CD4-positive, alpha-beta T cell treated with Interleukin-6 at 100 ng/mL for 8 hours (primary cell): Measurements from ENCODE around the gene HGS.

Experiments
- DNase-seq: peaks from one replicate; pipeline ENCODE4 v3.0.0-alpha.2; 2020; ENCODE audit warnings: mixed read lengths, low spot score

HGS gene

DNA sequence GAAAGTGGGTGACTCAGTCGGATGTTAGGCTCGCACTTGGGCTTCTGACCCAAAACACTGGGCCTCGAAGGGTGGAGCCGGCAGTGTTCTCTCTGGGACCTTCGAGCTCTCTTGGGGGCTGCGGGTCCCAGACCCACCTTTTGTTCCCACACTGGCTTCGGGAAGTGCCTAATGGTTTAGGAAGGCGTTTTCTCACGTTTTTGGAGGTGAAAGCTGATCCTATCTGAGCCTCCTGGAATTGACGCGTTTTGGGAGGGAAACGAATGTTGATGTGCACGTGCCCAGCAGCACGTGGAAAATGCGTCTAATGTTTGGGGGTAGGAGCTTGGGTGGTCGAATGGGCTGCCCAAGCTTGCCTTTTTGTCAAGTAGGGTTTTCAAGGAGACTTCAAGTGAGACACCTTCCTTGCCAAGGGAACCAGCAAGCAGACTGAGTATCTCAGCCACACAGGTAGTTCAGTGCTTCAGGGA, 666 bp downstream of the HGS start:
- DNase-seq, result no peak

DNA sequence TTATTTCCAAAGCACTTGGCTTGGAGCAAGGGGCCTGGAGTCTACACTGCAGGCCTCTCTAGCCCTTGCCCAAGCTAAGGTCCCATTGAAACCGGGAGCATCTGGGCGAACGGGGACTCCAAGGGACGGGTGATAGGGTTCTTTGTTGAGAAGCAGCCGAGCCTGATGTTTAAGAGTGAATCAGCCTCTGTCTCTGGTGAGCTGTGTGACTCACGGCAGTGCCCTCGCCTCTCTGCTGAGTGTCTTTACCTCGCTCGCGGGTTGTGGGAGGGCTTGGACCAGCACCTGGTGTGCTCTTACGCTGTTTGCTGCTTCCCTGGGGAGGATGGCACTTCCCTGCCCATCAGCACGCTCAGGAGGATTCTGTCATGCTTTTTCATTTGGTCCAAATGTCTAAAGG, 1.3 kb downstream of the HGS start:
- no peak for DNase-seq

DNA sequence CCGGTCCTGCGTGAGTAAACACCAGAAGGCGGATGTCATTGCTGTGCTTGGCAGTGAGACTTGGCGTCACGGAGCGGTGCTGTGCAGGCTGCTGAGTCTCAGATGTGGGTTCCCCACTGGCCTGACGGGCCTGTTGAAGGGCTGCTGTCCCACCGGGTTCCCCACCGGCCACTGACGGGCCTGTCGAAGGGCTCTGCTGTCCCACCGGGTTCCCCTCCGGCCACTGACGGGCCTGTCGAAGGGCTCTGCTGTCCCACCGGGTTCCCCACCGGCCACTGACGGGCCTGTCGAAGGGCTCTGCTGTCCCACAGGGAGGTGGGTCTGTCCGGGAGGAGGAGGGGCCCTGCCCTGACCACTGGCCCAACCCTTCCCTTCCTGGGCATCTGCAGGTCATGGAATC, 2.8 kb downstream of the HGS start:
- no peak for DNase-seq

DNA sequence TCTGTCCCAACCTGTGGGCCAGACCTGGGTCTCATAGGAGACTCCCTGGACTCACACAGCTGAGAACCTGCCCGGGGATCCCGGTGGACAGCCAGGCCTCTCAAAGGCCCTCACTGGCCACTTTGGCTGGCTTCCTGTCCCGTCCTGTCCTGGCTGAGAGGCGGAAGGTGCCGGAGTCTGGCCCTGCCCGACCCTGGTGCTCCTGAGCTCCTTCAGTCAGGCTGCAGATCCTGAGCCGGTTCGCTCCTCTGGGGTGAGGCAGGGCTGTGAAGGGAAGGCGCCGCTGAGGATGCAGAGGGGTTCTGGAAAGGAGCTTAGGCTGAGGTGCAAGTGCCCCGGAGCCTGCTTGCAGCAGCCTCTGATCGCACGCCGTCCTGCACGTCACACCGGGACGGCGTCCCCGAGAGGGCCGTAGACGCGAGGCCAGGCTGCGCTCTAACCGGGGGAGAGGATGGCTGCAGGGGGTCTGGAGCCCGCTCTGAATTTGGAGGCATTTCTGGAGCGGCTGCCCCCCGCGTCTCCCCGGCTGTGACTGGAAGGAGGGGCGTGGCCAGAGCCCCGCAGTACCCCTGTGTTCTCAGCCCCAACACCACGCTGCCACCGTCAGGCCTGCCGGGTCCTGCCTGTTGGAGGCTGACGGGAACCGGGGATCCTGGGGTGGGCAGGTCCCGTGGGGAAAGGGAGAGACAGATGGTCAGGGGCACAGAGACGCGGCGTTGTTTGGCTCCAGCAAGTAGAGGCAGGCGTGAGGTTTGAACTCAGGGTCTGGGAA, 4.1 kb downstream of the HGS start:
- DNase-seq, result no peak

DNA sequence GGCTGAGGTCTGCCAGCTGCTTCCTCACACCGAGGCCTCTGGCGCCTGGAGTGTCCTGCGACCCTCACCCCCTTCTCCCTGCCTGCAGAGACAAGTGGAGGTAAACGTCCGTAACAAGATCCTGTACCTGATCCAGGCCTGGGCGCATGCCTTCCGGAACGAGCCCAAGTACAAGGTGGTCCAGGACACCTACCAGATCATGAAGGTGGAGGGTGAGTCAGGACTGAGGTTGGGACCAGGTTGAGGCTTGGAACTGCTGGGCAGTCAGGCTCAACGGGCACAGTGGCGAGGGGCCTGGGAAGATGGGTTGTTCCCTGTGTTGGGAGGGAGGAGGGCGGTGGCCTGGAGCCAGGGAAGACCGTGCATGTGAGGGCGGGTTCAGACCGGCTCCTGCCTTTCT, 4.8 kb downstream of the HGS start:
- no peak for DNase-seq

DNA sequence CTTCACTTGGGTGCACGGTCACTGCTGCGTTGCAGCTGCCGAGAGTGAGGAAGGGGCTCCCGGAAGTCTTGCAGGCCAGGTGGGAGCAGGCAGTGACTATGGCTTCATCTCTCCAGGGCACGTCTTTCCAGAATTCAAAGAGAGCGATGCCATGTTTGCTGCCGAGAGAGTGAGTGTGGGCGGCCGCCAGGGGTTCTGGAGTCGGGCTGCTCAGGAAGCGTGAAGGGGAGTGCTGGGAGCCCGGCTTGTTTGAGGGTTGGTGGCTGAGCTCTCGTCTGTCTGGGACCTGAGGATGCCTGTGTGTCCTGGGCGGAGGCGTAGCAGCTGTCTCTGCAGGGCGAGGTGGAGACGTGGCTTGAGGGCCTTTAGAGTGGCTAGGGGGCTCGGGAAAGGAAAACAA, 6.3 kb downstream of the HGS start:
- DNase-seq, result no peak

DNA sequence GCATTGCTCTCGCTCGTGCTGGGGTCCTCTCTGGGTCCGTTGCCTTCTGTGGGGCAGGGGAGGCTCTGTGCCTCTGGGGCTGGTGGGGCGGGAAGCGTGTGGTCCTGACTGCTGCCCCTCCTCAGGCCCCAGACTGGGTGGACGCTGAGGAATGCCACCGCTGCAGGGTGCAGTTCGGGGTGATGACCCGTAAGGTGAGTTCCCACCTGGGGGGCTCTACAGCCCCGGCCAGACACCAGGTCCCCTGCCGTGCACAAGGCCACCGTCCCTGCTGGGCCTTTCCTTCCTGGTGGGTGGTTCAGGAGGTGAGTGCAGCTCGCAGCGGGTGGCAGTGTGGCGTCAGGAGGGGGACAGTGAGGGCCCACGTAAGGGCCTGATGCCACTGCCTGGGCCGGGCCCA, 6.7 kb downstream of the HGS start:
- no peak for DNase-seq

DNA sequence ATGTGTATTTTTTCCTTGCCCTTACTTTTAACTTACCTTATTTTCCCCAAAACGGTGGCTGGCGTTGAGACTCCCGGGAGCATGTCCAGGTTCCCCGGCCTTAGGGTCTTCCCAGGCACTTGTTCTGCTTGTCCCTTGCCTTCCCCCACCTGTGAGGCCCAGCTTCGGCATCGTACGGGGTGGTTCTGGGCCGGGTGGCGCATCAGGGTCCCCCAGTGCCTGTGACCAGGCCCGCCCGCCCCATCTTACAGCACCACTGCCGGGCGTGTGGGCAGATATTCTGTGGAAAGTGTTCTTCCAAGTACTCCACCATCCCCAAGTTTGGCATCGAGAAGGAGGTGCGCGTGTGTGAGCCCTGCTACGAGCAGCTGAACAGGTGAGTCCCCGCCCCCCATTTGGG, 7.4 kb downstream of the HGS start:
- no peak for DNase-seq

DNA sequence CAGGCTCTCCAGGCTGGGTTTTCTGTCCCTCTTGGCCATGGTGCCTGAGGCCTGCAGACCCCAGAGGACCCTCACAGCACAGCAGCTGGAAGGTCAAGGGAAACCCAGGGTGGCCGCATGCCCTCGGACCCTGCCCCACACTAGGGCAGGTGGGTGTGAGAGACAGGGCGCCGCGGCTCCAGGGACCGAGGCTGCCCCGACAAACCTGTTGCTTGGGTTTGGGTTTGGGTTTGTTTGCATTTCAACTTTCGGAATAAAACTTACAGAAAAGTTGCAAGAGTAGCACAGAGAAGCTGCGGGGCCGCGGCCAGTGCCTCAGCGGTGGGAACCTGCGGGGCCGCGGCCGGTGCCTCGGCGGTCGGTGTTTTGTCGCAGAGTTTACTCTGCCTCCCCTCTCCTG, 7.8 kb downstream of the HGS start:
- no peak for DNase-seq

DNA sequence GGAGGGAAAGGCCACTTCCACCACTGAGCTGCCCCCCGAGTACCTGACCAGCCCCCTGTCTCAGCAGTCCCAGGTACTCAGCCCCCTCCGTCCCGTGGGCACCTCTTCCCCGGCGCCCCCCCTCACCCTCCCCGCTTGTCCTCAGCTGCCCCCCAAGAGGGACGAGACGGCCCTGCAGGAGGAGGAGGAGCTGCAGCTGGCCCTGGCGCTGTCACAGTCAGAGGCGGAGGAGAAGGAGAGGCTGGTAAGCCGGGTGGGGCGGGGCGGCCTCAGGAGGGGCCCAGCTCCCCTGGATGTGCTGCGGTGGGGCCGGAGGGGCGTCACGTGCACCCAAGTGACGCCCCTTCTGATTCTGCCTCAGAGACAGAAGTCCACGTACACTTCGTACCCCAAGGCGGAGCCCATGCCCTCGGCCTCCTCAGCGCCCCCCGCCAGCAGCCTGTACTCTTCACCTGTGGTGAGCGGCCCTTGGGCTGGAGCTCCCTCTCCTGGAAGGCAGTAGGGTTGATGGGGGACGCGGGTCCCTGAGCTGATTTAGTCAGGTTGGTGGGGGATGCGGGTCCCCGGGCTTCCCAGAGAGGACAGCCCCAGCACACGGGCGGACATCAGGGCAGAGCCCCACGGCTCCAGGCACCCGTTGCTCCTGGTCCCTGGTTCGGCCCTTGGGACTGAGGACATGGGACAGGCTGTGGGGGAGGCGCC, 9.8 kb downstream of the HGS start:
- no peak for DNase-seq

DNA sequence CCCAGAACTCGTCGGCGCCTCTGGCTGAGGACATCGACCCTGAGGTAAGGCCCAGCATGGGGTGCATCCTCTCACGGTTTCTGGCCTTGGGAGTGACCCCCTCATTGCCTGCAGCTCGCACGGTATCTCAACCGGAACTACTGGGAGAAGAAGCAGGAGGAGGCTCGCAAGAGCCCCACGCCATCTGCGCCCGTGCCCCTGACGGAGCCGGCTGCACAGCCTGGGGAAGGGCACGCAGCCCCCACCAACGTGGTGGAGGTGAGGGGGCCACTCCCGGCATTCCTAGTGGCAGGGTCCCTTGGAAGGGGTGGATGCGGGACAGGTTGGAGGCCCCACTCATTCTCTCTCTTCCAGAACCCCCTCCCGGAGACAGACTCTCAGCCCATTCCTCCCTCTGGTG, 11.0 kb downstream of the HGS start:
- no peak for DNase-seq

DNA sequence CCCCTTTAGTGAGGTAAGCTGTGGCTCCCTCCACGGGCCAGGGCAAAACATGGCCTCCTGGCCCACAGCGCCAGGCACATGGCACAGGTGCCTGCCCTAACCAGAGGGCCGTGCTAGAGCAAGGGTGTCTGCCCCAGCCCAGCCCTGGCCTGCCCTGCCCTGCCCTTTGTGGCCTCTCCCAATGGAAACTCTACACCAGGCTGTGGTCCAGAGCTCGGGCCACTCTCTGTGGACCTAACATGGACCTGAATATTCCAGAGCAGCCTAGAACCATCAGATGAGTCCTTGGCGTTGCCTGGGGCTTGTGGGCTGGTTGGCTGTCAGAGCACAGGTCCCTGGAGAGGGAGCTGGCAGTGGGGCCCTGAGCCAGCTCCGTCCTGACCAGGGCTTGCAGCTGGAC, 11.4 kb downstream of the HGS start:
- DNase-seq, result no peak

DNA sequence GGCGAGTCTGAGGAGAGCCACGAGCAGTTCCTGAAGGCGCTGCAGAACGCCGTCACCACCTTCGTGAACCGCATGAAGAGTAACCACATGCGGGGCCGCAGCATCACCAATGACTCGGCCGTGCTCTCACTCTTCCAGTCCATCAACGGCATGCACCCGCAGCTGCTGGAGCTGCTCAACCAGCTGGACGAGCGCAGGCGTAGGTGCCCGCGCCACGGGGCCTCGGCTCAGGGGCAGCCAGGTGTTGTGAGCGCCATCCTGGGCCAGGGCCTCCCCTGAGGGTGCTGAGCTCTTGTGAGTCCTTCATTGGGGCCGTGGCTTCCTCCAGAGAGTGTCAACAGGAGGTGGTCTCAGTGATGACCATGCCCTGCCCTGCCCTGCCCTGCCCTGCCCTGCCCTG, 12.0 kb downstream of the HGS start:
- DNase-seq, result no peak

DNA sequence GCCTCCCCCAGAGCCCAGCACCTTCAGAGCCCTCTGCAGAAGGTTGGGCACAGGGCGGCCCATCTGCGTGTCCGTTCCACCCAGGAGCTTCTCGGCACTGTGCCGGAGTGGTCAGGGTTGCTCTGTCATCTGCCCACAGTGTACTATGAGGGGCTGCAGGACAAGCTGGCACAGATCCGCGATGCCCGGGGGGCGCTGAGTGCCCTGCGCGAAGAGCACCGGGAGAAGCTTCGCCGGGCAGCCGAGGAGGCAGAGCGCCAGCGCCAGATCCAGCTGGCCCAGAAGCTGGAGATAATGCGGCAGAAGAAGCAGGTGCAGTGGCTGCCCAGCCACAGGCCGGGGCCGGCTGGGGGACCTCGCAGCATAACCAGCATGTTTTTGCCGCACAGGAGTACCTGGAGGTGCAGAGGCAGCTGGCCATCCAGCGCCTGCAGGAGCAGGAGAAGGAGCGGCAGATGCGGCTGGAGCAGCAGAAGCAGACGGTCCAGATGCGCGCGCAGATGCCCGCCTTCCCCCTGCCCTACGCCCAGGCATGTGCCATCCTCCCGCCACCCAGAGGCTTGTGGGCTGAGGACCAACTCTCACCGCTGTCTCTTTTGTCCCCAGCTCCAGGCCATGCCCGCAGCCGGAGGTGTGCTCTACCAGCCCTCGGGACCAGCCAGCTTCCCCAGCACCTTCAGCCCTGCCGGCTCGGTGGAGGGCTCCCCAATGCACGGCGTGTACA, 12.6 kb downstream of the HGS start:
- no peak for DNase-seq

DNA sequence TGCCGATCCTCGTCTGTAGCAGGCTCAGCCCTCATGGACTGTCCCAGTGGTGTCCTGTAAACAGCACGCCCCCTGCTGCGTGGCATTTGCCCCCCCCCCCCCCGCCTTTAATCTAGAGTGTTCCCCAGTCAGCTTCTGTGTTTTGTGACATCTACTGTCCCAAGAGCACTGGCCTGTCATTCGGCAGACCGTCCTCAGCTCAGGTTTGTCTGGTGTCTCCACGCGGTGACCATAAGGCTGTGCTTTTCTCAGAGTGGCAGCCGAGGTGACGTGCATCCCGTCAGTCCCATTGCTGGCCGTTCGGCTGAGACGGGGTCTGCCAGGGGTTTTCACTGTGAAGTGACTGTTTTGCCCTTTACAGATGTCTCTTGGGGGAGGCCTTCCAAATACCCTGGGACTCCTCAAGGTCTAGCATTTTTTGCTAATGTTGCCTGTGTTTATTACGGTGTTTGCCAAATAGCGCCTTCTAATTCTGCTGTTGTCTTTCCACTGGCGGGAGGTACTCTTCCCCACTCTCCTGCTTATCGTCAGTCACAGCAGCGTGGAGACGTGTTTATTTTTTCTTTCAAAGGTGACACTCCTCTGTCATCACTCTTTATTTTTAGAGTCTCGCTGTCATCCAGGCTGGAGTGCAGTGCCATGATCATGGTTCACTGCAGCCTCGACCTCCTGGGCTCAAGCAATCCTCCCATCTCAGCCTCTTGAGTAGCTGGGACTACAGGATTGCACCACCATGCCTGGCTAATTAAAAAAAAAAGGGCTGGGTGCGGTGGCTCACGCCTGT, 13.6 kb downstream of the HGS start:
- DNase-seq, result no peak

DNA sequence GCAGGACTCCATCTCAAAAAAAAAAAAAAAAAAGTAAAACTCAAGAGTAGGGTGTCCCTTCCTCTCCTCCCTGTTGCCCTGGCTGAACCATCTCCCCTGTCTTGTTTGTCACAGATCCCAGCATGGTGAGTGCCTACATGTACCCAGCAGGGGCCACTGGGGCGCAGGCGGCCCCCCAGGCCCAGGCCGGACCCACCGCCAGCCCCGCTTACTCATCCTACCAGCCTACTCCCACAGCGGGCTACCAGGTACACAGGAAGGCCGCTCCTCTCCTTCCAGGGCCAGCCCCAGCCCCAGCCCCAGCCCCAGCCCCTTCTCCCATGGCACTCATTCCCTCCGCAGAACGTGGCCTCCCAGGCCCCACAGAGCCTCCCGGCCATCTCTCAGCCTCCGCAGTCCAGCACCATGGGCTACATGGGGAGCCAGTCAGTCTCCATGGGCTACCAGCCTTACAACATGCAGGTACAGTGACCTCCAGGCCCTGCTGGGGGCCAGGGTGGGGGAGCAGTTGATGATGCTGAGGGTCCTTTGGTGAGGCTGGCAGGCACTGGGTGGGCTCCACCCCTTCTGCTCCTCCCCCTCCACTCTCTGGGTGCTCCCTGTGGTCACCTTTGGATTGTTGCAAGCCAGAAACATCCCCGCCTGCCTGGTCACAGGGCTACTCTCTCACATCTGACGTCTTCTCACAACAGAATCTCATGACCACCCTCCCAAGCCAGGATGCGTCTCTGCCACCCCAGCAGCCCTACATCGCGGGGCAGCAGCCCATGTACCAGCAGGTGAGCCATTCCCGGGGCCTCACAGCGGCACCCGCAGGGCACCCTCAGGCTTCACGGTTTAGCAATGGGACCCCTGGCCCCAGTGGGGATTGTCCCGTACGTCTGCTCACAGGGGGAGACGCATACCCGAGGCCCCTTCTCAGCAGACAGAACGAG, 16.8 kb downstream of the HGS start:
- DNase-seq, result no peak

DNA sequence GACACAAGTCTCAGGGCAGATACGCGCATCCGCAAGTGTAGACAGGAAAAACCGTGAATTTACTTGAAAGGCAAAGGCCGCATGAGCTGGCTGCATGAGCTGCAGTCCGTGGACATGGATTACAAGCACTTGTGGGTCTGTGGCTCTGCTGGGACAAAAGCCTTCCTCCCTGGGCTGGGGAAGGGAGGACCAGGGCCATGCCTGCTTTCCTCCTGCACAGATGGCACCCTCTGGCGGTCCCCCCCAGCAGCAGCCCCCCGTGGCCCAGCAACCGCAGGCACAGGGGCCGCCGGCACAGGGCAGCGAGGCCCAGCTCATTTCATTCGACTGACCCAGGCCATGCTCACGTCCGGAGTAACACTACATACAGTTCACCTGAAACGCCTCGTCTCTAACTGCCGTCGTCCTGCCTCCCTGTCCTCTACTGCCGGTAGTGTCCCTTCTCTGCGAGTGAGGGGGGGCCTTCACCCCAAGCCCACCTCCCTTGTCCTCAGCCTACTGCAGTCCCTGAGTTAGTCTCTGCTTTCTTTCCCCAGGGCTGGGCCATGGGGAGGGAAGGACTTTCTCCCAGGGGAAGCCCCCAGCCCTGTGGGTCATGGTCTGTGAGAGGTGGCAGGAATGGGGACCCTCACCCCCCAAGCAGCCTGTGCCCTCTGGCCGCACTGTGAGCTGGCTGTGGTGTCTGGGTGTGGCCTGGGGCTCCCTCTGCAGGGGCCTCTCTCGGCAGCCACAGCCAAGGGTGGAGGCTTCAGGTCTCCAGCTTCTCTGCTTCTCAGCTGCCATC, 17.7 kb downstream of the HGS start:
- DNase-seq, result no peak

DNA sequence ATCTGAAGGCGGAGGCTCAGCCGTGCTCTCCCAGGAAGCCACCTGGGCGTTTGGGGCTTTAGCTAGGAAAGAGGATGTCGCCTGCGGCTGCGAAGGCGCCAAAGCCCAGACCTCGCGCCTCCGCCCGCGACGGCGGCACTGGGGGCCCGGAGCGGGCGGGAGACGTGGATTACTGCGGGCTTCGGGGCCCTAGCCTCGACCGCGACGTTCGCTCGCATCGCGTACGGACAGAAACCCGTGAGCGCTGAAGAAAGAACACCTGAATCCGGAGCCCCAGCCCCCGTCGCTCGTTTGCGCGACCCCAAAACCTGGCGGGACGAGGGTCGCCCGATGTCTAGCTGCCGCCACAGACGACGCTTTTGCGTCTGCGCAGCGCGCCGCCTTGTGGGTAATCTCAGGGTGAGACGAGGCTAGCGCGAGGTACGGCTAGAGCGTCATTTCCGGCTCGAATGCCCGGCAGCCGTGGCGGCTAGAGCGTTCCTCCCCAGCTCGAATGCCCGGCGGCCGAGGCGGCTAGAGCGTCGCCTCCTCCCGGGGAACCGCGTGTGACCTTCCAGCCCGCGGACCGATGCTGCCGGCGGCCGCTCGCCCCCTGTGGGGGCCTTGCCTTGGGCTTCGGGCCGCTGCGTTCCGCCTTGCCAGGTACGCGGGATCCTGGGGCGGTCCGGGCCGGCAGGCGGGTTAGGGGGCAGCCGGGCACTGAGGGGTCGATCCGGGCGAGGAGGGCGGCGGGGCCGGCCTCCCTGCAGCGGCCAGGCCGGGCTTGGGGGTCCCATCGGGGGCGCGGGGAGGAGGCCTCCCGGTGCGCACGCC, 19.3 kb downstream of the HGS start, which contains the start of gene MRPL12:
Gene MRPL12, plus strand, starts transcription at position 434 of the 813 bp plus-strand sequence. Its CDS starts 135 bp downstream, at position 569.
- peak; percentile 87 for DNase-seq
